TTC549 (cell line): ENCODE data around the gene SEMA3B.
A peak's percentile ranks its signal among the peaks of the same experiment; 100 is the strongest.
"Not testable (repeated sequence)": the region's sequence is repeated elsewhere in the genome, so short reads cannot be mapped to it uniquely, and the experiment has no call there.

Source experiments
- FAIRE-seq: peaks from 2 replicates; lab custom pipeline; 2012; peaks lifted over from hg19 to GRCh38; lab: Jason Lieb, UNC

Gene SEMA3B

DNA sequence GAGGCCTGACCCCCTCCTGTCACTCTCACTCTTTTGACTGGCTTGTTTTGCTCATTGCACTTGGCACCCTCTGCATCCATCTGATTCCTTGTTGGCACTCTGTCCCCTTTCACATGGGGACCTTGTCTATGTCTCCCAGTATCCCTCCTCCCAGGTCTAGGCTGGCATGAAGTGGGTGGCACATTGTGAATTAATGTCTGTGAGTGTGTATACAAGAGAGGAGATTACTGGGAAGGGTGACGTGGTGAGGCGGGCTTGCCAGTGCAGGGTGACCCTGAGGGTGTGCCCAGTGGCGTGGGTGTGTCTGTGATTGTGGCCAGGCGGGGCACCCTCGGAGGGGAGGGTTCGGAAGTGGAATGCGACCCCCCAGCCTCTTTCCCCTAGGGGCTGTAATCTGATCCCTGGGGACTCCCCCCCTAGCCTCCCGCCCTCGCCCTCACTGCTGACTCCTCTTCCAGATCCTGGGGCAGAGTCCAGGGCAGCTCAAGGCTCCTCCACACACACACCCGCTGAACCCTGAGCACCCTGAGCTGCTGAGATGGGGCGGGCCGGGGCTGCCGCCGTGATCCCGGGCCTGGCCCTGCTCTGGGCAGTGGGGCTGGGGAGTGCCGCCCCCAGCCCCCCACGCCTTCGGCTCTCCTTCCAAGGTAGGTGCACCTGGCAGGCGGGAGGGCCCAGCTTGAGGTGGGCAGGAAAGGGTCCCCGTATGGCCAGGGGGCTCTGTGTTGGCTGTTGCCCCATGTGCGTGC, at the start of gene SEMA3B:
SEMA3B (plus strand) TSS at position 445 of the 749 bp plus-strand sequence; CDS start at position 539, 94 bp downstream.
- no peak for FAIRE-seq

DNA sequence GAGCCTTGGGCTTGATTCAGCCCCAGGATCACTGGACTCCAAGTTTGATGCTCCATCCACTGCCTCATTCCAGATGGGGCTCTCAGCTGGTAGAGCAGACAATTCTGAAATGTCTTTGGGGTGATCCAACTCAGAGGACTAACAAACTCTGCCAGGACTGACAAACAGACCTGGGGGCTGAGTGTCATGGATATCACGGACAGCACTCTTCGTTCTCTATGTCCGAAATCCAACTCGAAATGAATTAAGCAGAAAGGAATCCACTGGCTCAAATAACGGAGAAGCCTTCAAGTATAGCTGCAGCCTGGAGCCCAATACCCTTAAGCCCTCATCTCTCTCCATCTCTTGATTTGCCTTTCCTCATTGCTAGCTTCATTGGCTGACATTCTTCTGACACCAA, 49.7 kb upstream of the SEMA3B start:
- FAIRE-seq, result no peak

DNA sequence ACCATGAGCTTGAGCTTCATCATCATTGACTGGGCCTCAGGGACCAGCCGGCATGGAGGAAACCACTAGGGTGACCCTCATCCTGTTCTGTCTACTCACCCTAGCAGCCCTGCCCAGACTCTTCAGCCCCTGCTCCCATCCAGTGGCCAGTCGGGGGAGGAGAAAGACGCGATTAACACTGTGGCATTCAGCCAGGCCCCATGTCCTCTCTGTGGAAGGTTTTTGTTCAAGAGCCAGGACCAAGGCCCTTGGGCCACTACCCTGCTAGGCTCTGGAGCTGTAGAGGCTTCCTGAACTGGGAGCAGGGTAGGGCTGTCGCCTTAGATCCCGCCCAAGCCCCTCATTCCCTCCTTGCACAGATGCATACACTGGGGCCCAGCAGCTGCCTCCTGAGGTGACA, 48.8 kb upstream of the SEMA3B start:
- FAIRE-seq, result no peak

DNA sequence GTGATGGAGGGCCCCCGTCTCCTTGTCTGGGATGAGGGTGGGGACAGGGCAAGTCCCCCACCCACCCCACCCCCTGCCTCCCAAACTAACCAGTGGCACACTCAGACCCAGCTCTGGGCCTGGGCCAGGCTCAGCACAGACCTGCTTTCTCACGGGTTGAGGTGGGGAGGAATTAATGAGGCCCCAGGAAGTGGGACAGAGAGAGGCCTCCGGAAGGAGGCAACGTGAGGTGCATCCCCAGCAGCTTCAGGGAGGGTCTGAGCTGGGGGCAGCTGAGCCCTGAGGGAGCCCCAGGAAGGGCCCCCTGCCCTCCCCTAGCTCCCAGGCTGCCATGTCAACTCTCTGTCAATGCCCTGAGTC, 47.9 kb upstream of the SEMA3B start:
- FAIRE-seq, result no peak

DNA sequence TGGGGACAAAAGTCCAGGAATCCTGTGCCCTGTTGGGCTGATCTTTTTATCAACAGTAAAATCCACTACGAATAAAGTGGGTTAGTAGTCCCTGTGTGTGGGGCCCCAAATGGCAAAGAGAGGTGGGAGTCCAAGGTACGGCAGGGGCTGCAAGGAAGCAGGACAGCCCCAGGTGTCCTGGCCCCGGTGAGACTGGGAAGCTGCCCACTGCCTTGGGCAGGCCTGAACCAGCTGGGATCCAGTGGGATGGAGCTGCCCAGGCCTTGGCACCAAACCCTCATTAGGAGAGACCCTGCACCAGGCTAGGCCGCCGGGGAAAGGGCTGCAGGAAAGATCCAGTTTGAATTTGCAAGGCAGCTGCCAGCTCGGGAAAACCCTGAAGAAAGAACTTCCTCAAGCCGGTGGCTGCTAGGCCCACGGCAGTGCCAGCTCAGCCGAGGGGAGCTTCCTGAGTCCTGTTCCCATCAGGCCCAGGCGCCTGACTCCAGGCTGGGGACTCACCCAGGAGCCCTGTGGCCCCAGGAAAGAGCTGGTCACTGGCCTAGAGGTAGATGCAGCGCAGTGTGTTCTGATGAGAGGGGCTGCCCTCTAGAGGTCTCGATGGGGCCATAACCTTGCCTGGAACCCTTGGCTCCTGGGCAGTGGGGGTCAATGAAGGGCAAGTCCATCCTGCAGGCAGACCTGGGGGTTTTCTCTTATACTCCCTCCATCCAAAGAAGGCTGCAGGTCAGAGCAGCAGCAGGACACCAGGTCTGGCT, 47.4 kb upstream of the SEMA3B start:
- FAIRE-seq, result no peak

DNA sequence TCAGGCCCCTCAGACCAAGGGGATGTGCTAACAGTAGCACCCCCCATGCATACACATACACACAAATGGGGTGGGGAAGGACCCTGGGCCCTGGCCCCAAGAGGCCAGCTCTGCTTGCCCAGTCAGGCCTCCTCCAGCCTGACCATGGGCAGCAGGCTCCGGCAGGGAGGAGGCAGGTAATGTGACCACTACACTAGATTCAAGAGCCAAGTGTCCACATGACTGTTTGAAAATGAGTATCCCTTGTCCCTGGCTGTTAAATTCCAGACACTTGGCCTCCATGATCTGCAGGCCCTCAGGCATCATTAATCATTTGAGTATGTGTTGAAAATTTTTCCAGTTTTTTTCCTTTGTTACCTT, 46.8 kb upstream of the SEMA3B start:
- no peak for FAIRE-seq

DNA sequence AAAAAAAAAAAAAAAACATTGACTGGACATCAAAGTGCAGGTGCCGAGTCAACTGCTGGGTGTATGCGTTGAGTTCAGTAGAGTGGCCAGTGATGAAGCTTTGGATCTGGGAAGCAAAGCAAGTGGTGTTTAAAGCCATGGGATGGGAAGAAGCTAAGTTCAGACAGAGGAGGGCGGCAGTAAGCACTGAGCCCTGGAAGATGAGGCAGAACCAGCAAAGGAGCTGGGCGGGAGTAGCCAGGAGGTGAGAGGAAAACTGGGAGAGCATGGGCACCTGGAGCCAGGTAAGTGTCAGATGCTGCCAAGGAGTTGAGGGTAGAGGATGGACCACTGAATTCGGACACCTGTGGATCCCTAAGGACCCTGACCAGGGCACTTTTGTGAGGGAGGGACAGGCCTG, 44.3 kb upstream of the SEMA3B start:
- no peak for FAIRE-seq

DNA sequence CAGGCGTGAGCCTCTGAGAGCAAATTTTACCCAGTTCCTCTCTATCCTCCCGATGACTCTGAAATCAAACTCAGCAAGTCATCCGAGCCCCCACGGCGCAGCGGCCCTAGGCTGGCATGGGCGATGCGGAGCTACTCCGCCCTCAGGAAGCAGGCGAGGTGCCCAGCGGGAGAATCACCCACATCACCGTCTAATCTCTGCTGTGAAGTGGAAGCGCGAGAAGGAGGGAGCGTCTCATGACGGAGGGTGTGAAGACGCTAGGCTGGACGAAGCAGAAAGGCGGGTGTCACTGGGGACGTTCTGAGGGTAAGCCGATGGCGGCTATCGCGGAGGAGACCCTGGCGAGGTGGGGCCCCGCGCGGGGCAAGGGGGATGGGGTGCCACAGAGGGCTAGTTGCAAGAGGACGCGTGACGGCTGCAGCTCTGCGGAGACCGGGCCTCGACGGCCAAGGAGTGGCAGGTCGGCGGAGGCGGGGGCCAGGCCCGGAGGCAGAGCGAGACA, 42.0 kb upstream of the SEMA3B start:
- FAIRE-seq, result no peak

DNA sequence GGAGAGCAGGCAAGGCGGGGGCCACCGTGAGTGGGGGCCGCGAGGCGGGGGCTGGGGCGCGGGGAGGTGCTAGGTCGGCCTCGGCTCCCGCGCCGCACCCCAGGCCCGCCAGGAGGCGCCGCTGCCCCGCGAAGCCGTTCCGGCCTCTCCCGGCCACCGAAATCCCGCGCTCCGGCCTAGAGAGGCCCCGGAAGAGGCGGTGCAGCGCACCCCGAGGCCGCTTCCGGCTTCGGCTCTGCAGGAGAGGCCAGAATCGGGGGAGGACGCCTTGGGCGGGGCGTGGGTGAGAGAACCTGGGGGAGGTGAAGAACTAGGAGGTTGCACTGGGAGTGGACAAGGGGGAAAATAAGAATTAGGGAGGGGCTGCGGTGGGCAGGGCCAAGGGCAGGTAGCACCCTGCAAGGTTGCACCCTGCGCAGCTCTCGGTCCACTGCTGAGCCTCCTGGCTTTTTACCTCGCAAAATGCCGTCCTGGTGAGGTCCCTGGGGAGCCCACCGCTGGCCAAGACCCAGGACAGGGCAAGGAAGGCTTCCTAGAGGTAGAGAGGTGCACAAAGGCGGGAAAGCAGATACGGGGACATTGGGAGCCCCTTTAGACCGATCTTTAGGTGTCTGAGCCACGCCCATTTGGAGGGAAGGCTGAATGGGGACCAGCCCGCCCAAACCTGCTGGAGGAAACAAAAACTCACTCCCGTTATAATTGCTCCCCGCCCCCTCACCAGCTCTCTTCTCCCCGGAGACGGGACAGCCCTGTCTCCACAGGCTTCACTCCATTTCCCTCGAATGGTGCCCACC, 41.4 kb upstream of the SEMA3B start:
- FAIRE-seq, result no peak

DNA sequence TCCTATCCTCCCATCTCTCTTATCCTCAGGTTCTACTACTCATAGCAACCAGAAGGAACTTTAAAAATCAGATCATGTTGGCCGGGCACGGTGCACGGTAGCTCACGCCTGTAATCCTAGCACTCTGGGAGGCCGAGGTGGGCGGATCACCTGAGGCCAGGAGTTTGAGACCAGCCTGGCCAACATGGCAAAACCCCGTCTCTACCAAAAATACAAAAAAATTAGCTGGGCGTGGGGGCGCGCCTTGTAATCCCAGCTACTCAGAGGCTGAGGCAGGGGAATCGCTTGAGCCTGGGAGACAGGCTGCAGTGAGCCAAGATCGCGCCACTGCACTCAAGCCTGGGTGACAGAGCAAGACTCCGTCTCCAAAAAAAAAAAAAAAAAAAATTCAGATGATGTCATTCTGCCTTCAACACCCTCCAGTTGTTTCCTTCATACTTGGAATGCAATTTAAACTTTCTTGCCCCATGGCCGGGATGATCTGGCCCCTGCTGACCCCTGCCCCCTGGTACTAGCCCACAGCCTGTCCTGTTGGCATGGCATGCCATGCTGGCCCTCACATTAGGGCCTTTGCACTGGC, 40.7 kb upstream of the SEMA3B start:
- not testable (repeated sequence) for FAIRE-seq

DNA sequence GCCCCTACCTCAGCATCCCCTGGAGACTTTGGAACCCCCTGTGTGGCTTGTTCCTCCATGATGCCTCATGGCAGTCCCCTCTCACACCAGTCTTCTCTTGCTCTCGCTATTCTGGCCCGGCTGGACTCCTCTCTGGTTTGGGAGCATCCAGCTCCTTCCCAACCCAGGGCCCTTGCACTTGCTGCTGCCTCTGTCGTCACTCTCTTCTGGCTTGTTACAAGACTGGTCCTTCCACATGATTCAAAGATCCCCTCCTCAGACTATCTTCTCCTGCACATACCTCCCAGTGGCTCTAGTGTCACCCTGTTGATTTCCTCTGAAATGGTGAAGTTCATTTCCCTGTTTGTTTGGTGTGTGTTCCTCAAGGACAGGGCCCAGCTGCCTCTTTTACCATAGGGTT, 39.5 kb upstream of the SEMA3B start:
- no peak for FAIRE-seq

DNA sequence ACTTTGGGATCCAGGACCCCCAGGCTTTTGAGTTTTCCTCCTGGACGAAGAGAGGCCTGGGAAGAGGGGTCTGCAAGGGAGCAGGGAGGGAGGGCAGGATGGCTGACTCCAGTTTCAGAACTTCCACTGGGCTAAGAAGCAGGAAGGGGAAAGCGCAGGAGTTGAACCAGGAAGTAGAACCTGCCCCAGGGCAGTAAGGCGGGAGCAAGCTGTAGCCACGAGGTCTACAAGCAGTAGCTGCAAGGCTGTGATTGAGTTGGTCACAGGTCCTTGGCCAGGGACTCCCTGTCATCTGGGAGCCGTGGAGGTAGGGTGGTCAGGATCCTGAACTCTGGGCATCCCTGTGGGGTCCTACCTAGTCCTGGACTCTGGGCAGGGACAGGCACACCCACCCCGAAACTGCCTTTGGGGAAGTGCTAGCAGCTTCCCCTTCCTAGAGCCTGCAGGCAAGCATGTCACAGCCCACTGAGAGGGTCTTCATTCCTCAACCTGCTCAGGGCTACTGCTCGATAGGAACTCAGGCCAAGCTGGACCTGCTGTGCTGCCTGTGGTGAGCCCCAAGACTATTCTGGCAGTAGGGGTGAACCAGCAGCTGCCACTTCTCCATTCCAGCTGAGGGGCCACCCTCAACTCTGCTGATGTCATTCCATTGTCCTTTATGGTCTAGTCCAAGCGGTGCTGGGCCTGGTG, 38.7 kb upstream of the SEMA3B start:
- FAIRE-seq, result no peak

DNA sequence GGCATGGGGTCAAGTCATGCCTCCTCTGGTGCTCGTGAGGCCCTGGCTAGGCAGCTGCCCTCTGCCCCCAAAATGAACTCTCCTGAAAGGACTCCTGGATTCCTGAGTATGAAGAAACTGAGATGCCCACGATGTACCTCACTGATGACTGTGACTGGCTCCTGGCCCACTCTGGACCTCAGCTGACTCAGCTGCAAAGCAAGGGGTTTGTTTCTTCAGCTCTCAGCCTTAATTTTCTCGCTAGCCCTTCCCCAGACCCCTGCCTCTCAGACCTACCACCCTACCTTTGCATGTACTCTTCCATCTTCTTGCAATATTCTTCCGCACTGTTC, 38.2 kb upstream of the SEMA3B start:
- no peak for FAIRE-seq

DNA sequence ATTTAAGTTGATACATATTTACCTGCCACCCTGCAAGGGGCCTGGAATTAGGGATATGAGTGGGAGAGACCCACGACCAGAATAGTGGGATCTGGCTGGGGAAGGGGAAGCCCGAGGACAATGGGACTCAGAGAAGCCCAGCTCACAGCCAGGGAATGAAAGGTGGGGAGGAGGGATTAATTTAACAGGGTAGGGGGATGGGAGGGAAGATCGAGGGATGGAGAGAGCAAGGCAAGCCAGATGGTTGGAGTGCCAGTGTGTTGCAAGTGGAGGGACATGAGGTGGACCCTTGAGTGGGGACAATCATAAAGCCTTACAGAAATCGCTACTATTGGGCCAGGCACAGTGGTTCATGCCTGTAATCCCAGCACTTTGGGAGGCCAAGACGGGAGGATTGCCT, 37.4 kb upstream of the SEMA3B start:
- no peak for FAIRE-seq

DNA sequence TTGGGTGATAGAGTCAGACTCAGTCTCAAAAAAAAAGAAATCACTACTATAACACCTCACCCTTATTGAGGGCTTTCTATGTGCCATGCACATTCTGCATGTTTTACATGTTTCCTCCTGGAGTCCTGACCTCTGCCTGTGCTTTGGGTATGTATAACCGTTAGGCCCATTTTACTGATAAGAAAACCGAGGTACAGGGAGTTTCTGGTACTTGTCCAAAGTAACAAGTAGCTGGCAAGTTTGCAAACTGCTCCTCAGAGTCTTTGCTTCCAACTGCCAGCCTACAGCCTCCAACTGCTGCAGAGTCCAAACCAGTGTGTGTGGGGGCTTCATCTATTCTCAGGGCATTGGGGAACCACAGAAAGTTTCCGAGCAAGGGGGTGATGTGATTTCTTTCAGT, 36.6 kb upstream of the SEMA3B start:
- FAIRE-seq, result no peak

DNA sequence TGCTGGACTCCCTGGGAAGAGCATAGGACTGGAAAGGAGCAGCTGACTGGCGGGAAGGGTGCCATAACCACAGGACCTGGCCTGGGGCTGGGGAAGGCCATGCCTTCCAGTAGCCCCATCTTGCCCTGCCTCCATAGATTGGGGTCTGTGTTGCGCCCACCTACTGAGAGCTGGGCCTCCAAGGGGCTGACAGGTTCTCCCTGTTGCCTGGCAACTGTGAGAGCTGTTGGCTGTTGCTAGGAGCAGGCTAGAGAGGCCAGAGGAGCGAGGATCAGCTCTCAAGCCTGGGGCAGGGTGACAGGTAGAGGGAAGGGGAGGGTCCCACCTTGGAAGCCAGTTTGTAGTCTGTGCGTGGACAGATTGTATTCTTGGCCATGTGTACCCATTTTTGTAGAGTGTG, 35.8 kb upstream of the SEMA3B start:
- FAIRE-seq, result no peak

DNA sequence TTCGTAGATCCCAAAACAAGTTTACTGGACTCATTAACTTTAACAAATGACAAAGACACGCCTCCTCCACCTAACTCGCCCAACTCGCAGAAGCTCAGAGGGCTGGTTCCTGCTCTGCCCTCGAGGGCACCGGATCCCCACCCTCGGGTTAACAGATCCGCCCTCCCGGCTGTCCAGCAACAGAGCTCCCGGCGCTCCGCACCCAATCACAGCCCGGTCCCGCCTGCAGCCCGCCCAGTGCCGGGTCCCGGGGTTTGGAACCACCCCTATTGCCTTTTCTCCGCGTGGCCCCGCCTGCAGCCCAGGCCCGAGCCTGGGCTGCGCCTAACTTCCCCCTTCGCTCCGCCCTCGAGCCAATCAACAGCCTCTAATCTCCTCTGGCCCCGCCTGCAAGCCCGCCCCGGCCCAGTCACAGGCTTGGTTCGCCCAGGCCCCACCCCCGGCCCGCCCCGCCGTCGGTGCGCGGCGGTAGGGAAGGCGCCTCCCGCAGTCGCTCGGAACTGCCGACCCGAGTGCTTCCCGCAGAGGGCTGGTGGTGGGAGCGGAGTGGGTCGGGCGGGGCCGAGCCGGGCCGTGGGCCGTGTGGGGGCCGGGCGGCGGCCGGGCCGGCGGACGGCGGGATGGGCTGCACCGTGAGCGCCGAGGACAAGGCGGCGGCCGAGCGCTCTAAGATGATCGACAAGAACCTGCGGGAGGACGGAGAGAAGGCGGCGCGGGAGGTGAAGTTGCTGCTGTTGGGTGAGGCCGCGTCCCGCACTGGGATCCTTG, 33.0 kb upstream of the SEMA3B start, which contains the start of gene GNAI2:
GNAI2 (plus strand) TSS at position 489 of the 768 bp plus-strand sequence; CDS start at position 621, 132 bp downstream.
- peak; percentile 96 for FAIRE-seq

DNA sequence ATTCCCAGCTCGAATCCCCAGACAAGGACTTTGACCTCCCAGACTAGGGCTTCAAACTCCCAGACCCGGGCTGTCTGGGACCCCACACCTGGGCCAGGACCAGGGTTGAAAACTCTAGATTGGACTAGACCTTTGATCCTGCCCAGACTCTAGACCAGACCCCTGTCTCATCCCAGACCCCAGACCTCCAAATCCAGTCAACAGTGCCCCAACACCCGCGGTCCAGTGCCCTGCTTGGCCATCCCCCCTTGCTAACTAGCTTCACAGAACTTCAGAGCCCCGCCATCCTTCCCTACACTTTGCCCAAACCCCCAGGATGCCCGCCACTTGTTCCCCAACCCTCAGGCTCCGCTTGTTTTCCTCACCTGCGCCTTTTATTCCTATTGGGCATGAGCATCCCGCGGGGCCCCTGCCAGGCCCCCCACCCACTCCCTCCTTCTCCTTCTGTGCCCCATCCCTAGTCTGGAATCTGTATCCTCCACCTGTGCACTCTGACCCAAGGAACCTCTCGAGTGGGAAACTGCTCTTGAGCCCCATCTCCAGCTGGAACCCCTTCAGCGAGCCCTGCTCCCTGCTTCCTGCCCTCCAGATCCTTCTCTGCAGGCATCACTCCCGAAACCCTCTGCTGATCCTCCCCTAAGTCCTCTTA, 32.3 kb upstream of the SEMA3B start:
- FAIRE-seq, result no peak

DNA sequence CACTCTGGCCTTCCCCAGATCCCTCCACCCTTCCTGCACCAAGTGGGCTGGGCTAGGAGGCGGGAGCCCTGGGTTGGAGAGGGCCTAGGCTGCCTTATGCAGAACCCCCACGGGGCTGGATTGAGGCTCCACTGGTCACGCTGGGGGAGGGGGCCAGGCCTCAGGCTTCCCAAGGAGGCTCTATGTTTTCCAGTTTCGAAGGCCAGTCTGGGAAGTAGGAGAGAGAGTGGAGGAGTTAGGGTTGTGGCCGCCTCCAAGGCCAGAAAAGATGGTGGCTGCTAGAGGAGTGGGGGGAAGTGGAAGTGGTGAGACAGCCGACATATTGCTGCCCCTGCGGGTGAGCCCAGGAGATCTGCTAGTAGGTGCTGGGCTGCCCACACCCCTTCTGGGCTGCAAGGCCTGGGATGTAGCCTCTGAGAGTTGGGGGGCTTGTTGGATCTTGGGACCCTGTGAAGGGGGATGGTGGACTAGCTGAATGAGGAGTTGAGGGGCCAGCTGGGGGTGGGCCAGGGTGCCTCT, 31.8 kb upstream of the SEMA3B start:
- no peak for FAIRE-seq

DNA sequence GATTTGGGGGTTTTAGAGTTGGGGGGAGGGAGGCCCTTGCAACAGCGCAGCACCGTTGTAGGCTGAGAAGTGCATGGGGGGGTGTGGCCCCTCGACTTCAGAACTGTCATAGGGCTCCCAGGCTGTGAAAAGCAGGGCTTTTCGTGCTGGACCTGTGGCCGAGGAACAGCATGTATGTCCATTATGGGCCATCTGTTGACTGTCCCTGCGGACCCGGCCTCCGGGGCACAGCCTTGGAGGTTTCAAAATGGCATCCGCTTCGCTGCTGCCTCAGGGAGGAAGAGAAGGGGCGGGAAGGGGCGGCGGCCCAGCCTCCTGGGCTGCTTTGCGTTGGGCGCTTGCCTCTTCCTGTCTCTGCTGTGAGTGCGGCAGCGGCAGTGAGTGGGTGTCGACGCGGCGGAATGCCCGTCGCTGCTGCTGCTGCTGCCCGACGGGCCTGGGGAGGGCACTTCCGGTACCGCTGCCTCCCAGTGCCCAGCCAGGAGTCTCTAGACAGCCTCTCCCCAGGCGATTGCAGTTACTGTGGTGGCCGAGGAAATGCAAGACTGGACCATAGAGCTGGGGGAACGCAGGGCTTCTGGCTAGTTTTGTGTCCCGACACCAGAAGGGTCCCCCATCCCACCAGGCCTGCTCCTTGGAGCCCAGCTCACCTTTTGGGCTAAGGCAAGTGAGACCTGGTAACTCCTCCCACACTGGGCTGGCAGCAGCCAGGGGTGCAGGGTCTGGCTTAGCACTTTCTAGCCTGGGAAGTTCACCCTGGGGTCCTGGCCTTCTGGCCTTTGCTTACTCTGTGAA, 31.0 kb upstream of the SEMA3B start:
- no peak for FAIRE-seq
